ENCODE measurements around the gene ZDHHC5.
"Not testable (repeated sequence)": the region's sequence is repeated elsewhere in the genome, so short reads cannot be mapped to it uniquely, and the experiment has no call there.

Gene ZDHHC5

DNA sequence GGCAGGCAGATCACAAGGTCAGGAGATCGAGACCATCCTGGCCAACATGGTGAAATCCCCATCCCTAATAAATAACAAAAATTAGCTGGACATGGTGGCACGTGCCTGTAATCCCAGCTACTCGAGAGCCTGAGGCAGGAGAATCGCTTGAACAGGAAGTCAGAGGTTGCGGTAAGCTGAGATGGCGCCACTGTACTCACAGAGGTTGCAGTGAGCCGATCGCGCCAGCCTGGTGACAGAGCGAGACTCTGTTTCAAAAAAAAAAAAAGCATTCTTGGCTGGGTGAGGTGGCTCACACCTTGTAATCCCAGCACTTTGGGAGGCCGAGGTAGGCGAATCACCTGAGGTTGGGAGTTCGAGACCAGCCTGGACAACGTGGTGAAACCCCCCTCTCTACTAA is 15.7 kb upstream of the ZDHHC5 start:
- Histone ChIP-seq H3K4me1 (ENCODE audit: control insufficient read depth, insufficient read depth, low read length) (peaks cover 27% of the 10 kb centered on the region), H3K27me3 (ENCODE audit: control insufficient read depth in 1 of 2, insufficient read depth in 2 of 2, low read length in 2 of 2) (peaks cover 36 to 38% of the 10 kb centered on the region in 2 donors)
- H3K9me3 ChIP-seq (ENCODE audit: control insufficient read depth in 2 of 2, low read length in 2 of 2); H3K27ac ChIP-seq (ENCODE audit: low read length); H3K36me3 ChIP-seq (ENCODE audit: control insufficient read depth in 2 of 2, insufficient read depth in 2 of 2, low read length in 2 of 2); H3K4me3 ChIP-seq (ENCODE audit: low read length in 2 of 2); H3K9ac ChIP-seq (ENCODE audit: low read length in 2 of 2): not testable (repeated sequence)

DNA sequence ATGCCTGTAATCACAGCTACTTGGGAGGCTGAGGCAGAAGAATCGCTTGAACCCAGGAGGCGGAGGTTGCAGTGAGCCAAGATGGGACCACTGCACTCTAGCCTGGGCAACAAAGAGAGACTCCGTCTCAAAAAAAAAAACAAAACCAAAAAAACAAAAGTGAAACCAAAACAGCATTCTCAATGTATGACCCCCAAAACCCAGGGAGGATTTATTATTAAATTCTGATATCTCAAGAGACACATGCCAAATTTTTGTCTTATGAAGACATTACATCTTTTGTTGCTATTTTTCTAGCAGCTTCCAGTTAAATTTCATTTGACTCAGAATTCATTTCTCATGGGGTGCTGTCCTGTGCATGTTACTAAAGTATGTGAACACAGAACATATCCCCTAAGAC is 15.3 kb upstream of the ZDHHC5 start:
- Histone ChIP-seq H3K9ac (ENCODE audit: low read length in 2 of 2) (no peak overlapping the region), H3K27ac (ENCODE audit: low read length) (no peak overlapping the region), H3K27me3 (ENCODE audit: control insufficient read depth in 1 of 2, insufficient read depth in 2 of 2, low read length in 2 of 2) (peaks cover 32 to 33% of the 10 kb centered on the region in 2 donors)

GRCh38 chr11:57653163-57653562 is 14.8 kb upstream of the ZDHHC5 start:
- Histone ChIP-seq H3K4me1 (ENCODE audit: control insufficient read depth, insufficient read depth, low read length) (peaks cover 24% of the 10 kb centered on the region), H3K4me3 (ENCODE audit: low read length in 2 of 2) (no peak overlapping the region), H3K9ac (ENCODE audit: low read length in 2 of 2) (no peak overlapping the region), H3K36me3 (ENCODE audit: control insufficient read depth in 2 of 2, insufficient read depth in 2 of 2, low read length in 2 of 2) (no peaks in the 10 kb centered on the region), H3K9me3 (ENCODE audit: control insufficient read depth in 2 of 2, low read length in 2 of 2) (no peaks in the 10 kb centered on the region), H3K27ac (ENCODE audit: low read length) (no peak overlapping the region), H3K27me3 (ENCODE audit: control insufficient read depth in 1 of 2, insufficient read depth in 2 of 2, low read length in 2 of 2) (peaks cover 27 to 28% of the 10 kb centered on the region in 2 donors)

More for the DNA sequence above, 15.3 kb upstream of the ZDHHC5 start:
- Histone ChIP-seq H3K36me3 (ENCODE audit: control insufficient read depth in 2 of 2, insufficient read depth in 2 of 2, low read length in 2 of 2) (no peaks in the 10 kb centered on the region), H3K4me1 (ENCODE audit: control insufficient read depth, insufficient read depth, low read length) (peaks cover 25% of the 10 kb centered on the region), H3K9me3 (ENCODE audit: control insufficient read depth in 2 of 2, low read length in 2 of 2) (no peaks in the 10 kb centered on the region), H3K4me3 (ENCODE audit: low read length in 2 of 2) (no peak overlapping the region)

DNA sequence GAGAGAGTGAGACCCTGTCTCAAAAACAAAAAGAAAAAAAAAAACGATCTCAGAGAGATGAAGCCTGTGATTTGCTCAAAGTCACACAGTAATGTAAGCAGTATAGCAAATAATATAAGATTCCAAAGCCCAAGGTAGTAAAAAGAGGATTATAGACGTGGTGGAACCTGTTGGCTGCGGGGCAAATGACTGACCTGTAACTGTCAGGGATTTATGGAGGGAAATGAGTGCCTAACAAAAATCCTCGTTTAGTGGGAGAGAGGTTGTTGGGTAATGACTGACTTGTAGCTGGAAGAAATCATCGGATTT is 11.1 kb upstream of the ZDHHC5 start:
- Histone ChIP-seq H3K9me3 (ENCODE audit: control insufficient read depth in 2 of 2, low read length in 2 of 2) (no peaks in the 10 kb centered on the region), H3K4me3 (ENCODE audit: low read length in 2 of 2) (peak overlapping the region; percentile 63 to 92), H3K4me1 (ENCODE audit: control insufficient read depth, insufficient read depth, low read length) (peaks cover 9% of the 10 kb centered on the region), H3K36me3 (ENCODE audit: control insufficient read depth in 2 of 2, insufficient read depth in 2 of 2, low read length in 2 of 2) (peaks cover 23% of the 10 kb centered on the region in 2 donors), H3K27ac (ENCODE audit: low read length) (peak overlapping the region; percentile 84), H3K9ac (ENCODE audit: low read length in 2 of 2) (peak overlapping the region; percentile 83 to 91), H3K27me3 (ENCODE audit: control insufficient read depth in 1 of 2, insufficient read depth in 2 of 2, low read length in 2 of 2) (peaks cover 0 to 2% of the 10 kb centered on the region in 2 donors)

GRCh38 chr11:57657194-57658022 is 10.5 kb upstream of the ZDHHC5 start, which contains the start of gene CLP1:
Gene CLP1, plus strand, starts transcription at chr11:57657762. Its CDS starts 1,715 bp downstream, at chr11:57659477.
- peaks cover 23 to 26% of the 10 kb centered on the region in 2 donors for H3K36me3 ChIP-seq (ENCODE audit: control insufficient read depth in 2 of 2, insufficient read depth in 2 of 2, low read length in 2 of 2)
- H3K27ac ChIP-seq (ENCODE audit: low read length): peak within 1 kb of the TSS; percentile 84
- H3K9me3 ChIP-seq (ENCODE audit: control insufficient read depth in 2 of 2, low read length in 2 of 2): no peaks in the 10 kb centered on the region
- H3K27me3 ChIP-seq (ENCODE audit: control insufficient read depth in 1 of 2, insufficient read depth in 2 of 2, low read length in 2 of 2): no peaks in the 10 kb centered on the region
- H3K4me3 ChIP-seq (ENCODE audit: low read length in 2 of 2): peak within 1 kb of the TSS; percentile 70 to 92
- H3K9ac ChIP-seq (ENCODE audit: low read length in 2 of 2): peak within 1 kb of the TSS; percentile 83 to 91
- peaks cover 9% of the 10 kb centered on the region for H3K4me1 ChIP-seq (ENCODE audit: control insufficient read depth, insufficient read depth, low read length)

DNA sequence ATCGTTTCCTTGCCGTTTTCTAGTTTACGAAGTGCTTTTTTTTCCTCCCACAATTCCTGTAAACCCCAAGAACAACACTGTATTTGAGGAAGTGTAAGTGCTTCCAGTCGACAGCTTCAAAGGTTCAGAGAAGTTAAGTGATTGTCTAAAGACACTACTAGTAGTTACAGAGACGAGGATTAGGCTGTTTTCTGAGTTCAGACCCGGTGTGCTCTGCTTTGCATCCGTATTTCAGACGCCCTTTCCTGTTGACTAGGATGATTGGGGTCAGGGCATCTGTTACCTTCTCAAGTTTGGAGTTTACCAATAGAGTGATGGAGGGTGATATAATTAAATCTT is 9.9 kb upstream of the ZDHHC5 start:
- no peaks in the 10 kb centered on the region for H3K27me3 ChIP-seq (ENCODE audit: control insufficient read depth in 1 of 2, insufficient read depth in 2 of 2, low read length in 2 of 2)
- peaks cover 23 to 29% of the 10 kb centered on the region in 2 donors for H3K36me3 ChIP-seq (ENCODE audit: control insufficient read depth in 2 of 2, insufficient read depth in 2 of 2, low read length in 2 of 2)
- H3K9me3 ChIP-seq (ENCODE audit: control insufficient read depth in 2 of 2, low read length in 2 of 2): no peaks in the 10 kb centered on the region
- H3K4me3 ChIP-seq (ENCODE audit: low read length in 2 of 2): peak overlapping the region; percentile 70 to 92
- peak overlapping the region; percentile 64 to 86 for H3K9ac ChIP-seq (ENCODE audit: low read length in 2 of 2)
- peak overlapping the region; percentile 84 for H3K27ac ChIP-seq (ENCODE audit: low read length)
- peaks cover 9% of the 10 kb centered on the region for H3K4me1 ChIP-seq (ENCODE audit: control insufficient read depth, insufficient read depth, low read length)

DNA sequence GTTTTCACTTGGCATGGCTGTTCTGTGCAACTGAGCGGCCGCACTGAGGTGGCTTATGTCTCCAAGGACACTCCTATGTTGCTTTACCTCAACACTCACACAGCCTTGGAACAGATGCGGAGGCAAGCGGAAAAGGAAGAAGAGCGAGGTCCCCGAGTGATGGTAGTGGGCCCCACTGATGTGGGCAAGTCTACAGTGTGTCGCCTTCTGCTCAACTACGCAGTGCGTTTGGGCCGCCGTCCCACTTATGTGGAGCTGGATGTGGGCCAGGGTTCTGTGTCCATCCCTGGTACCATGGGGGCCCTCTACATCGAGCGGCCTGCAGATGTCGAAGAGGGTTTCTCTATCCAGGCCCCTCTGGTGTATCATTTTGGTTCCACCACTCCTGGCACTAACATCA is 8.2 kb upstream of the ZDHHC5 start:
- Histone ChIP-seq H3K9ac (ENCODE audit: low read length in 2 of 2) (no peak overlapping the region), H3K36me3 (ENCODE audit: control insufficient read depth in 2 of 2, insufficient read depth in 2 of 2, low read length in 2 of 2) (peaks cover 23 to 29% of the 10 kb centered on the region in 2 donors), H3K9me3 (ENCODE audit: control insufficient read depth in 2 of 2, low read length in 2 of 2) (no peaks in the 10 kb centered on the region), H3K27me3 (ENCODE audit: control insufficient read depth in 1 of 2, insufficient read depth in 2 of 2, low read length in 2 of 2) (no peaks in the 10 kb centered on the region), H3K4me1 (ENCODE audit: control insufficient read depth, insufficient read depth, low read length) (peaks cover 9% of the 10 kb centered on the region), H3K27ac (ENCODE audit: low read length) (no peak overlapping the region), H3K4me3 (ENCODE audit: low read length in 2 of 2) (no peak overlapping the region)

GRCh38 chr11:57662893-57663292 is 5.0 kb upstream of the ZDHHC5 start:
- H3K4me3 ChIP-seq (ENCODE audit: low read length in 2 of 2): no peak overlapping the region
- no peak overlapping the region for H3K9ac ChIP-seq (ENCODE audit: low read length in 2 of 2)
- H3K4me1 ChIP-seq (ENCODE audit: control insufficient read depth, insufficient read depth, low read length): peaks cover 11% of the 10 kb centered on the region
- H3K27me3 ChIP-seq (ENCODE audit: control insufficient read depth in 1 of 2, insufficient read depth in 2 of 2, low read length in 2 of 2): no peaks in the 10 kb centered on the region
- H3K27ac ChIP-seq (ENCODE audit: low read length): no peak overlapping the region
- H3K36me3 ChIP-seq (ENCODE audit: control insufficient read depth in 2 of 2, insufficient read depth in 2 of 2, low read length in 2 of 2): peaks cover 23 to 29% of the 10 kb centered on the region in 2 donors
- no peaks in the 10 kb centered on the region for H3K9me3 ChIP-seq (ENCODE audit: control insufficient read depth in 2 of 2, low read length in 2 of 2)

DNA sequence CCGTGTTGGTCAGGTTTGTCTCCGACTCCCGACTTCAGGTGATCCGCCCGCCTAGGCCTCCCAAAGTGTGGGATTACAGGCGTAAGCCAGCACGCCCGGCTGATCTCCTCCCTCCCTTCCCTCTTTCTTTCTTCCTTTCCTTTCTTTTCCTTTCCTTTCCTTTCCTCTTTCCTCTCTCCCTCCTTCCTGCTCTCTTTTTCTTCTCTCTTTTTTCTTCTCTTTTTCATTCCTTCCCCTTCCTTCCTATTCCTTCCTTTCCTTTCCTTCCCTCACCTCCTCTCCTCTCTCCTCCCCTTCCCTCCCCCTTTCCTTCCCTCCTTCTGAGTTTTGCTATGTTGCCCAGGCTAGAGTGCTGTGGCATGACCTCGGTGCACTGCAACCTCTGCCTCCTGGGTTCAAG is 3.9 kb upstream of the ZDHHC5 start:
- Histone ChIP-seq H3K27ac (ENCODE audit: low read length) (no peak overlapping the region), H3K27me3 (ENCODE audit: control insufficient read depth in 1 of 2, insufficient read depth in 2 of 2, low read length in 2 of 2) (no peaks in the 10 kb centered on the region), H3K4me3 (ENCODE audit: low read length in 2 of 2) (no peak overlapping the region), H3K4me1 (ENCODE audit: control insufficient read depth, insufficient read depth, low read length) (peaks cover 7% of the 10 kb centered on the region), H3K36me3 (ENCODE audit: control insufficient read depth in 2 of 2, insufficient read depth in 2 of 2, low read length in 2 of 2) (peaks cover 23 to 29% of the 10 kb centered on the region in 2 donors), H3K9ac (ENCODE audit: low read length in 2 of 2) (no peak overlapping the region), H3K9me3 (ENCODE audit: control insufficient read depth in 2 of 2, low read length in 2 of 2) (no peaks in the 10 kb centered on the region)

GRCh38 chr11:57667117-57667735 is 688 bp upstream of the ZDHHC5 start:
- Histone ChIP-seq H3K27ac (ENCODE audit: low read length) (peak overlapping the region; percentile 99), H3K4me3 (ENCODE audit: low read length in 2 of 2) (peak overlapping the region; percentile 93 to 95), H3K27me3 (ENCODE audit: control insufficient read depth in 1 of 2, insufficient read depth in 2 of 2, low read length in 2 of 2) (no peaks in the 10 kb centered on the region), H3K4me1 (ENCODE audit: control insufficient read depth, insufficient read depth, low read length) (peaks cover 15% of the 10 kb centered on the region), H3K9ac (ENCODE audit: low read length in 2 of 2) (peak overlapping the region; percentile 93 to 100), H3K9me3 (ENCODE audit: control insufficient read depth in 2 of 2, low read length in 2 of 2) (no peaks in the 10 kb centered on the region), H3K36me3 (ENCODE audit: control insufficient read depth in 2 of 2, insufficient read depth in 2 of 2, low read length in 2 of 2) (peaks cover 4 to 6% of the 10 kb centered on the region in 2 donors)

GRCh38 chr11:57668434-57668782 is 494 bp downstream of the ZDHHC5 start:
- Histone ChIP-seq H3K27ac (ENCODE audit: low read length) (peak overlapping the region; percentile 99), H3K4me1 (ENCODE audit: control insufficient read depth, insufficient read depth, low read length) (peaks cover 15% of the 10 kb centered on the region), H3K4me3 (ENCODE audit: low read length in 2 of 2) (peak overlapping the region; percentile 93 to 95), H3K36me3 (ENCODE audit: control insufficient read depth in 2 of 2, insufficient read depth in 2 of 2, low read length in 2 of 2) (peaks cover 9 to 14% of the 10 kb centered on the region in 2 donors), H3K9ac (ENCODE audit: low read length in 2 of 2) (peak overlapping the region; percentile 87 to 93), H3K9me3 (ENCODE audit: control insufficient read depth in 2 of 2, low read length in 2 of 2) (no peaks in the 10 kb centered on the region), H3K27me3 (ENCODE audit: control insufficient read depth in 1 of 2, insufficient read depth in 2 of 2, low read length in 2 of 2) (no peaks in the 10 kb centered on the region)

Measured in stomach smooth muscle (tissue), 2 donors.